NOMO-1 treated with DMSO at 0.1 percent for 48 hours (cell line): Measurements from ENCODE around the gene C1orf146.
"Not testable (repeated sequence)": the region's sequence is repeated elsewhere in the genome, so short reads cannot be mapped to it uniquely, and the experiment has no call there.

ENCODE experiments used
- DNase-seq: peaks from one replicate; lab custom pipeline; 2025; ENCODE audit not compliant: unreplicated experiment; lab: John Stamatoyannopoulos, UW

The C1orf146 gene

GRCh38 chr1:92217721-92218120 lies at the start of gene C1orf146:
C1orf146 (plus strand) TSS chr1:92217915; CDS start chr1:92231421, 13,506 bp downstream.
- DNase-seq, result no peak

- DNase-seq, result no peak
Observed at GRCh38 chr1:92168657-92169056, 49.1 kb upstream of the C1orf146 start.

- DNase-seq, result no peak
Observed at GRCh38 chr1:92169214-92170005, 48.3 kb upstream of the C1orf146 start.

- no peak for DNase-seq
Observed at GRCh38 chr1:92184632-92185031, 33.1 kb upstream of the C1orf146 start.

GRCh38 chr1:92186081-92186480 lies 31.6 kb upstream of the C1orf146 start:
- no peak for DNase-seq

- DNase-seq, result no peak
Observed at GRCh38 chr1:92188436-92189255, 29.1 kb upstream of the C1orf146 start.

GRCh38 chr1:92191726-92192125 lies 26.0 kb upstream of the C1orf146 start:
- no peak for DNase-seq

GRCh38 chr1:92192246-92192645 lies 25.5 kb upstream of the C1orf146 start:
- no peak for DNase-seq

- DNase-seq, result peak; percentile 78
Observed at GRCh38 chr1:92194511-92194910, 23.2 kb upstream of the C1orf146 start.

- DNase-seq, result peak; percentile 90
Observed at GRCh38 chr1:92201973-92202372, 15.7 kb upstream of the C1orf146 start.

GRCh38 chr1:92203105-92203504 lies 14.6 kb upstream of the C1orf146 start:
- no peak for DNase-seq

GRCh38 chr1:92210701-92211100 lies 7.0 kb upstream of the C1orf146 start:
- DNase-seq, result peak; percentile 36

- no peak for DNase-seq
Observed at GRCh38 chr1:92211166-92211565, 6.5 kb upstream of the C1orf146 start.

- no peak for DNase-seq
Observed at GRCh38 chr1:92218559-92218958, 844 bp downstream of the C1orf146 start.

- DNase-seq, result no peak
Observed at GRCh38 chr1:92219028-92219427, 1.3 kb downstream of the C1orf146 start.

- DNase-seq, result no peak
Observed at GRCh38 chr1:92228401-92228800, 10.7 kb downstream of the C1orf146 start.

GRCh38 chr1:92230736-92231135 lies 13.0 kb downstream of the C1orf146 start:
- DNase-seq, result no peak

GRCh38 chr1:92240034-92240433 lies 22.3 kb downstream of the C1orf146 start:
- no peak for DNase-seq

GRCh38 chr1:92244376-92244775 lies 26.7 kb downstream of the C1orf146 start:
- DNase-seq, result no peak

- DNase-seq, result not testable (repeated sequence)
Observed at GRCh38 chr1:92254714-92255113, 37.0 kb downstream of the C1orf146 start.

GRCh38 chr1:92259350-92259749 lies 41.6 kb downstream of the C1orf146 start:
- DNase-seq, result no peak

- DNase-seq, result no peak
Observed at GRCh38 chr1:92262516-92262915, 44.8 kb downstream of the C1orf146 start.
